CD4-positive, alpha-beta T cell (primary cell): ENCODE results near the gene NUMA1. TPM values are rescaled to one million over a fixed set of nuclear protein-coding genes. Genes with fewer than 3 reads are reported as not detected.

ENCODE experiments used
- ATAC-seq: fragments of 200-7000 bp; cut with Tn5 transposase; one replicate; pipeline ENCODE4 v1.10.0; 2022; ENCODE audit warnings: mild to moderate bottlenecking; ENCODE audit not compliant: poor library complexity
- CTCF ChIA-PET: fragments of 350-600 bp; sonication (Branson Sonifier 250); formaldehyde crosslinking; loops from one replicate; lab custom pipeline; 2021; ENCODE audit warnings: antibody characterized with exemption, inconsistent platforms; lab: Charles Lee
- POLR2A ChIA-PET: fragments of 350-600 bp; sonication (Branson Sonifier 250); formaldehyde crosslinking; loops from one replicate; lab custom pipeline; 2021; ENCODE audit warnings: antibody characterized with exemption, inconsistent platforms; lab: Charles Lee
- DNase-seq, 14 experiments: peaks; one replicate each; pipeline ENCODE4 v3.0.0-alpha.2; 2013 to 2020; ENCODE audit warnings: mixed read lengths in 2 of 14
- H3K27ac ChIP-seq, 2 donors: one replicate each; pipeline versions ENCODE4 v1.5.1 to v1.7.0; 2013; ENCODE audit warnings: low read length in 2 of 2, low read depth in 1 of 2, mild to moderate bottlenecking in 1 of 2
- H3K27me3 ChIP-seq, 2 experiments: 1 replicate in 1 of 2; 2 replicates in 1 of 2; pipeline versions ENCODE4 v1.6.1 to v1.7.0; 2013; ENCODE audit warnings: low read length in 2 of 2, control low read depth in 1 of 2, mild to moderate bottlenecking in 1 of 2, moderate library complexity in 1 of 2; ENCODE audit not compliant: insufficient read depth in 2 of 2, control insufficient read depth in 1 of 2
- H3K36me3 ChIP-seq: one replicate; pipeline ENCODE4 v1.6.1; 2013; ENCODE audit warnings: low read length, control low read depth; ENCODE audit not compliant: insufficient read depth
- H3K4me1 ChIP-seq: one replicate; pipeline ENCODE4 v1.6.1; 2013; ENCODE audit warnings: low read length, control low read depth; ENCODE audit not compliant: insufficient read depth
- H3K4me3 ChIP-seq: one replicate; pipeline ENCODE4 v1.5.1; 2013; ENCODE audit warnings: mild to moderate bottlenecking, low read length, moderate library complexity
- H3K9me3 ChIP-seq, 2 experiments: 1 replicate in 1 of 2; 2 replicates in 1 of 2; pipeline versions ENCODE4 v1.6.1 to v1.7.0; 2013; ENCODE audit warnings: low read length in 2 of 2, mild to moderate bottlenecking in 2 of 2, control low read depth in 1 of 2, moderate library complexity in 1 of 2; ENCODE audit not compliant: control insufficient read depth in 1 of 2, insufficient read depth in 1 of 2
- H3K27ac Mint-ChIP-seq: one replicate; pipeline ENCODE4 v1.8.0; 2020; ENCODE audit warnings: mixed read lengths
- H3K27me3 Mint-ChIP-seq: one replicate; pipeline ENCODE4 v1.8.0; 2021; ENCODE audit warnings: mixed read lengths
- H3K36me3 Mint-ChIP-seq: one replicate; pipeline ENCODE4 v1.8.0; 2021; ENCODE audit warnings: low read depth, mixed read lengths
- H3K4me1 Mint-ChIP-seq: one replicate; pipeline ENCODE4 v1.8.0; 2021; ENCODE audit warnings: low read depth, mixed read lengths
- H3K4me3 Mint-ChIP-seq: one replicate; pipeline ENCODE4 v1.8.0; 2020; ENCODE audit warnings: mild to moderate bottlenecking, mixed read lengths
- H3K9me3 Mint-ChIP-seq: one replicate; pipeline ENCODE4 v1.8.0; 2020; ENCODE audit warnings: mixed read lengths
- intact Hi-C, 2 experiments: fragments of 100-400 bp; cut with DNase I in 1 of 2; cut with micrococcal nuclease in 1 of 2; formaldehyde crosslinking; loops; one replicate each; pipeline versions ENCODE4 v1.15.1 to v1.9.0; 2023 to 2025; cut with DNase I, micrococcal nuclease
- total RNA-seq, 174 experiments: library from RNA in 2 of 174; stranded (reverse) in 2 of 174; gene quantifications; one replicate each; pipeline ENCODE4 v1.2.3 and lab custom pipeline; 2021 to 2026
- TF ChIP-seq, protein P1 (sequence below): fragments of 200-600 bp; IDR thresholded peaks from one replicate; pipeline ENCODE4 v1.8.0; 2022; ENCODE audit warnings: antibody characterized with exemption, mild to moderate bottlenecking

Gene NUMA1
- total RNA-seq, 2 experiments from 2014 or later: 191 to 197 TPM

DNA sequence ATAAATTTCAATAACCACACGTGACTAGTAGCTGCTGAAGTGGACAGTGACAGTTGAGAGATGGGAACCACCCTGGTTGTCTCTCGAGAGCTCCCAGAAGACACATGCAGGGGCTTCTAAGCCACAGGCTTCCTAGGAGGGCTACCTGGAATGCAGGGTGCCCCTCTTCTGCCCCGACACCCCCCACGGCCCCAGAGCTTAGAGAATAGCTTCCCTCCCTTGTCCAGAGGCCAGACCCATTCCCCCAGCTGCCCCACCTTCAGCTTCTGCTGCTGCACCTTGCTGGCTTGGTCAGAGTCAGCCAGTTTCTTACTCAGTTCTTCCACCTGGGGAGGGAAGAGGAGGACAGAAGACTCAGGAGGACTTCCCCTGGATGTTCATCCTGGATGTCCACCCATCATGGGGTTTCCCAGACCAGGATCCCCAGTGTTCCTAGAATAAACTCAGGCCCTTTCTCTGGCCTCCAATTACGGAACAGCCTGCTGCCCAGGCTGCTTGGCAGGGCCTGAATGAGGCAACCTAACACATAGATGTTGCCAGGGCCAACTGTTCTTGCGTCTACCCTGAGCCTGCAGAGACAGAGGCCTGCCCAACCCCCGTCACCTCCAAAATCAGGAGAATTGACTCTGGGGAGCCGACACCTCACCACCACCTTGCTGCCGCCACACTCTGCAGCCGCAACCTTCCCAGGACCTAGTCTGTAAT lies 69.7 kb downstream of the NUMA1 start:
- peaks cover 99% of the 10 kb centered on the region for H3K36me3 ChIP-seq
- no peak overlapping the region for H3K4me3 ChIP-seq
- intact Hi-C loops: no loop called here
- ChIA-PET CTCF (no interaction called here), POLR2A (no interaction called here)
- DNase-seq (no peak), ATAC-seq (no peak)
- Mint-ChIP-seq H3K4me3 (no peak overlapping the region), H3K4me1 (peaks cover 6% of the 10 kb centered on the region), H3K27me3 (no peaks in the 10 kb centered on the region), H3K36me3 (peaks cover 98% of the 10 kb centered on the region), H3K27ac (peak overlapping the region; percentile 38), H3K9me3 (no peaks in the 10 kb centered on the region)
- H3K27me3 ChIP-seq: no peaks in the 10 kb centered on the region
- peaks cover 7% of the 10 kb centered on the region for H3K4me1 ChIP-seq
- TF ChIP-seq, protein P1, sequence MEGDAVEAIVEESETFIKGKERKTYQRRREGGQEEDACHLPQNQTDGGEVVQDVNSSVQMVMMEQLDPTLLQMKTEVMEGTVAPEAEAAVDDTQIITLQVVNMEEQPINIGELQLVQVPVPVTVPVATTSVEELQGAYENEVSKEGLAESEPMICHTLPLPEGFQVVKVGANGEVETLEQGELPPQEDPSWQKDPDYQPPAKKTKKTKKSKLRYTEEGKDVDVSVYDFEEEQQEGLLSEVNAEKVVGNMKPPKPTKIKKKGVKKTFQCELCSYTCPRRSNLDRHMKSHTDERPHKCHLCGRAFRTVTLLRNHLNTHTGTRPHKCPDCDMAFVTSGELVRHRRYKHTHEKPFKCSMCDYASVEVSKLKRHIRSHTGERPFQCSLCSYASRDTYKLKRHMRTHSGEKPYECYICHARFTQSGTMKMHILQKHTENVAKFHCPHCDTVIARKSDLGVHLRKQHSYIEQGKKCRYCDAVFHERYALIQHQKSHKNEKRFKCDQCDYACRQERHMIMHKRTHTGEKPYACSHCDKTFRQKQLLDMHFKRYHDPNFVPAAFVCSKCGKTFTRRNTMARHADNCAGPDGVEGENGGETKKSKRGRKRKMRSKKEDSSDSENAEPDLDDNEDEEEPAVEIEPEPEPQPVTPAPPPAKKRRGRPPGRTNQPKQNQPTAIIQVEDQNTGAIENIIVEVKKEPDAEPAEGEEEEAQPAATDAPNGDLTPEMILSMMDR: no peak
- H3K9me3 ChIP-seq: no peaks in the 10 kb centered on the region
- peak overlapping the region in 1 of 2 donors; percentile 9 for H3K27ac ChIP-seq

DNA sequence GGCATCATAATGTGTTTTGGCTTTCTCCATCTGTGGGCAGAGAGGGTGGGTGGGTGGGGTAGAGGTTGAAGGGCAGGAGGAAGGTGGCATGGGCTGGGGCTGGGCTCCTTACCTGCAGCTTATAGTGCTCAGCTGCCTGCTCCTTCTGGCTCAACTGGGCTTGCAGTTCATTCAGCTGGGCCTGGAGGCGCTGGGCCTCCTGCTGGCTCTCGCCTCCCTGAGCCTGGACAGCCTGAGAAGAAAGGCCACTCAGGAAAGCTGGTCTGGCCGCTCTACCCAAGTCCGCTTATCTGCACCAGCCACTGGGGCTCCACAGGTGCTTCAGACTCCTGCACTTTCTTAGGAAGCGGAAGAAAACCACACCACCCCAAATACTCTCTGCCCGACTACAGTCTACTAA lies 71.2 kb downstream of the NUMA1 start:
- no peaks in the 10 kb centered on the region for H3K4me1 Mint-ChIP-seq
- ChIA-PET POLR2A (no interaction called here), CTCF (interaction anchor here (1.5 kb wide), 1 partner anchor 16 kb away, joined by 3 read pairs; no protein-coding TSS in a partner anchor)
- no peak for DNase-seq
- Histone ChIP-seq H3K4me1 (peaks cover 7% of the 10 kb centered on the region), H3K36me3 (peaks cover 99% of the 10 kb centered on the region), H3K9me3 (no peaks in the 10 kb centered on the region), H3K27ac (no peak overlapping the region), H3K4me3 (no peak overlapping the region), H3K27me3 (no peaks in the 10 kb centered on the region)
- intact Hi-C loops: no loop called here
- peak overlapping the region; percentile 38 for H3K27ac Mint-ChIP-seq
- H3K27me3 Mint-ChIP-seq: no peaks in the 10 kb centered on the region
- TF ChIP-seq, protein P1: no peak
- ATAC-seq: no peak
- no peaks in the 10 kb centered on the region for H3K9me3 Mint-ChIP-seq
- no peak overlapping the region for H3K4me3 Mint-ChIP-seq
- peaks cover 96% of the 10 kb centered on the region for H3K36me3 Mint-ChIP-seq

DNA sequence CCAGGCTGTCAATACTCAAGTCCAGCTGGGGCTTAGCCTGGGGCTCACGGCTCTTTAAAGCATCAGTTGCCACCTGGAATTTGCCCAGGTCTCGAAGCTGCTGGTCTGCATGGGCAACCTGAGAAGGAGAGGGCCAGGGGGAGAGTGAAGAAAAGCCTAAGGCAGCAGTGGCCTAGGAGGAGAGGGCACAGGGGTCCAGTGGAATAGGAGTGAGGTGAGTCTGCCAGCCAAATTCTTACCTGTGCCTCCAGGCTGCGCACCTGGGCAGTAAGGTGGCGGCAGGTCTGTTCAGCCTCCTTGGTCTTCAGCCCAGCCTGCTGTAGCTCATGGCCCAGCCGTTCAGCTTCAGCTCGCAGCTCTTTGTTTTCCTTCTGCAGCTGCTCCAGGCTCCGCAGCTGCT lies 71.6 kb downstream of the NUMA1 start:
- CTCF ChIA-PET: interaction anchor here (1.4 to 2.1 kb wide), 3 partner anchors 16 to 135 kb away, joined by 3 to 7 read pairs (median 3); no protein-coding TSS in a partner anchor
- Mint-ChIP-seq H3K36me3 (peaks cover 96% of the 10 kb centered on the region), H3K27ac (peak overlapping the region; percentile 60), H3K4me3 (no peak overlapping the region), H3K9me3 (no peaks in the 10 kb centered on the region), H3K27me3 (no peaks in the 10 kb centered on the region), H3K4me1 (no peaks in the 10 kb centered on the region)
- TF ChIP-seq, protein P1: no peak
- H3K4me1 ChIP-seq: peaks cover 7% of the 10 kb centered on the region
- DNase-seq (no peak), ATAC-seq (no peak)
- no peaks in the 10 kb centered on the region for H3K27me3 ChIP-seq
- POLR2A ChIA-PET: interaction anchor here (1.4 kb wide), 1 partner anchor 9 kb away, joined by 5 read pairs; no protein-coding TSS in a partner anchor
- no peak overlapping the region for H3K4me3 ChIP-seq
- intact Hi-C loops: no loop called here
- H3K27ac ChIP-seq: no peak overlapping the region
- H3K36me3 ChIP-seq: peaks cover 99% of the 10 kb centered on the region
- no peaks in the 10 kb centered on the region for H3K9me3 ChIP-seq
